Tibial nerve (tissue), 4 donors: ENCODE measurements around the gene ARHGAP26. TPM values are rescaled to one million over a fixed set of nuclear protein-coding genes. Genes with fewer than 3 reads are reported as not detected.

Experiments
- DNase-seq, 2 donors: peaks; one replicate each; pipeline ENCODE4 v3.0.0-alpha.2; 2019; ENCODE audit warnings: low spot score in 2 of 2
- H3K27ac ChIP-seq, 4 donors: fragments of 200-600 bp; sonication (generic) in 3 of 4; one replicate each; pipeline ENCODE4 v1.5.1; 2017 to 2019; ENCODE audit warnings: mild to moderate bottlenecking in 1 of 4
- H3K27me3 ChIP-seq, 2 donors: fragments of 200-600 bp; sonication (generic) in 1 of 2; one replicate each; pipeline versions ENCODE4 v1.5.1 to v1.6.0; 2017 to 2019
- H3K36me3 ChIP-seq, 3 donors: fragments of 200-600 bp; sonication (generic); one replicate each; pipeline ENCODE4 v1.5.1; 2018 to 2019
- H3K4me1 ChIP-seq, 4 donors: fragments of 200-600 bp; sonication (generic) in 3 of 4; one replicate each; pipeline ENCODE4 v1.5.1; 2017 to 2019
- H3K4me3 ChIP-seq, 4 donors: fragments of 200-600 bp; sonication (generic) in 3 of 4; one replicate each; pipeline ENCODE4 v1.5.1; 2017 to 2019; ENCODE audit warnings: mild to moderate bottlenecking in 1 of 4, moderate library complexity in 1 of 4
- H3K9me3 ChIP-seq, 4 donors: fragments of 200-600 bp; sonication (generic) in 3 of 4; one replicate each; pipeline ENCODE4 v1.5.1; 2017 to 2019
- EP300 ChIP-seq, 2 donors: sonication (generic); formaldehyde crosslinking; IDR thresholded peaks; one replicate each; pipeline ENCODE4 v1.6.1; 2017; ENCODE audit warnings: antibody characterized with exemption in 2 of 2, mild to moderate bottlenecking in 1 of 2
- POLR2A ChIP-seq, 2 donors: fragments of 450-650 bp; IDR thresholded peaks; one replicate each; pipeline ENCODE4 v1.6.1; 2017; ENCODE audit warnings: antibody characterized with exemption in 2 of 2, mild to moderate bottlenecking in 2 of 2, moderate library complexity in 2 of 2
- WGBS, 2 donors: methylation state at CpG; one replicate each; pipeline ENCODE4 v1.1.5; 2018; 5-methylcytosine and 5-hydroxymethylcytosine counted together
- total RNA-seq, 4 donors: library from RNA; depleted of rRNA; stranded (reverse); fragments of >200 nt; gene quantifications; one replicate each; pipeline ENCODE4 v1.1.0, GENCODE V29; 2016
- TF ChIP-seq, protein P1 (sequence below), 5 experiments: fragments of 200-600 bp in 3 of 5; fragments of 450-650 bp in 2 of 5; sonication (generic) in 3 of 5; IDR thresholded peaks; one replicate each; pipeline ENCODE4 v1.5.1; 2016 to 2019; ENCODE audit warnings: antibody characterized with exemption in 5 of 5, mild to moderate bottlenecking in 3 of 5, moderate library complexity in 2 of 5

Gene ARHGAP26
- total RNA-seq, 4 donors from 2014 or later: 33.7 to 77.8 (median 57.8) TPM

DNA sequence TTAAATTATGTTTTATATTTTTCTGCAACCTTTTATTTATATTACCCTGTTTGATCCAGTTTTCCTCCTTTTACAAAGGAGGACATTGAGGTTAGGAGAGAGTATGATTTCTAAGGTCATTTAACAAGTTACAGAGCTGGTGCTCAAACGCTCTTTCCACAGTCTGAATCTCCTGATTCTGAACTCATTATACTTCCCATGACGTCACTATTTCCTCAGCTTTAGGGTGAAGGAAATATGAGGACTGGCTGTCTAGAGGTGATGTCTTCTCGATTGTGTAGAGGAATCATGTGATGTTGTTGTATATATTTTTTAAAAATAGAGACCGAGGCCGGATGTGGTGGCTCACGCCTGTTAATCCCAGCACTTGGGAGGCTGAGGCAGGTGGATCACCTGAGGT is 140.0 kb downstream of the ARHGAP26 start:
- peaks cover 0 to 90% (median 0%) of the 10 kb centered on the region in 3 donors for H3K36me3 ChIP-seq
- H3K9me3 ChIP-seq: no peaks in the 10 kb centered on the region
- H3K4me3 ChIP-seq: no peak overlapping the region
- H3K27ac ChIP-seq: no peak overlapping the region
- no peaks in the 10 kb centered on the region for H3K27me3 ChIP-seq
- TF ChIP-seq EP300 (IDR thresholded peaks at IDR 0.05): no peak
- no peak for TF ChIP-seq POLR2A (IDR thresholded peaks at IDR 0.05)
- TF ChIP-seq, protein P1, sequence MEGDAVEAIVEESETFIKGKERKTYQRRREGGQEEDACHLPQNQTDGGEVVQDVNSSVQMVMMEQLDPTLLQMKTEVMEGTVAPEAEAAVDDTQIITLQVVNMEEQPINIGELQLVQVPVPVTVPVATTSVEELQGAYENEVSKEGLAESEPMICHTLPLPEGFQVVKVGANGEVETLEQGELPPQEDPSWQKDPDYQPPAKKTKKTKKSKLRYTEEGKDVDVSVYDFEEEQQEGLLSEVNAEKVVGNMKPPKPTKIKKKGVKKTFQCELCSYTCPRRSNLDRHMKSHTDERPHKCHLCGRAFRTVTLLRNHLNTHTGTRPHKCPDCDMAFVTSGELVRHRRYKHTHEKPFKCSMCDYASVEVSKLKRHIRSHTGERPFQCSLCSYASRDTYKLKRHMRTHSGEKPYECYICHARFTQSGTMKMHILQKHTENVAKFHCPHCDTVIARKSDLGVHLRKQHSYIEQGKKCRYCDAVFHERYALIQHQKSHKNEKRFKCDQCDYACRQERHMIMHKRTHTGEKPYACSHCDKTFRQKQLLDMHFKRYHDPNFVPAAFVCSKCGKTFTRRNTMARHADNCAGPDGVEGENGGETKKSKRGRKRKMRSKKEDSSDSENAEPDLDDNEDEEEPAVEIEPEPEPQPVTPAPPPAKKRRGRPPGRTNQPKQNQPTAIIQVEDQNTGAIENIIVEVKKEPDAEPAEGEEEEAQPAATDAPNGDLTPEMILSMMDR (IDR thresholded peaks at IDR 0.05): no peak
- 91 to 95% methylated on average over 6 of the region's 6 CpGs for WGBS, 2 donors
- no peak for DNase-seq
- no peaks in the 10 kb centered on the region for H3K4me1 ChIP-seq

DNA sequence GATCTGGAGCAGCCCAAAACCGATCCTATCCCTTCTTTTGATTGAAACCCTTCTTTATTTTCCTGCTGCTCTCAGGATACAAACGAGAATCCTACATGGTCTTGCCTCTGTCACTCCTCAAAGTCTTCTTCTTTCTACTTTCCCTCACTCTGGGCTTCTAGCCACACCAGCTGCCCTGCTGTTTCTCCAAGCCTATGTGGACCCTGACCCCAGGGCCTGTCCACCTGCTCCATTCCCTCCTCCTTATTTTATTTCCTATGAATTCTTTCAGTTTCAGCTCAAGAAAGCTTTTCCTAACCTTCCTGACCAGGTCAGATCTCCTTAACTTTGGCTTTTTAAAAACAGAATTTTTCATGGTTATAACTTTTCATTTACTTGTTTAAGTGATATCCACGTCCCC is 141.0 kb downstream of the ARHGAP26 start:
- Histone ChIP-seq H3K36me3 (peaks cover 0 to 89% (median 0%) of the 10 kb centered on the region in 3 donors), H3K9me3 (no peaks in the 10 kb centered on the region)
- WGBS, 2 donors: 76 to 84% methylated on average over 3 of the region's 3 CpGs

DNA sequence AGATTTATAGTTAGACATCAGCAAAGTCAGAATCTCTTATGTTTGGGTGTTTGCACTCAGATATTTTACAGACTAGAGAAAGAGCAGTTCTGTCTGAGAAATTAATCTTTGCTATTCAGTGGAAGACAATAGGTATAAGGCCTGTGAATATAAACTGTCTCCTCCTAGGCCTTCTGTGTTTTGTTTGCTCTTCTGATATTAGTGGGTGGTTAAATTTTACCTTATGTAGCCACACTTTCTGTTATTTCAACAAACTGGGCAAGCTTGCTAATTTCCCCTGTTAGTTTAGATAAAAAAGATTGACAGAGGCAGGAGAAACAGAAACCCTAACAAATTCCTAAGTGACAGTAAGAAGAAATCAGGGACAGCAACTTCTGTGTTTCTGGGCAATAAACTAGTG is 141.6 kb downstream of the ARHGAP26 start:
- TF ChIP-seq, protein P1 (IDR thresholded peaks at IDR 0.05): no peak
- no peak for TF ChIP-seq POLR2A (IDR thresholded peaks at IDR 0.05)
- no peak for TF ChIP-seq EP300 (IDR thresholded peaks at IDR 0.05)
- Histone ChIP-seq H3K4me1 (no peaks in the 10 kb centered on the region), H3K9me3 (no peaks in the 10 kb centered on the region), H3K36me3 (peaks cover 0 to 84% (median 0%) of the 10 kb centered on the region in 3 donors), H3K27me3 (no peaks in the 10 kb centered on the region), H3K27ac (no peak overlapping the region), H3K4me3 (no peak overlapping the region)
- DNase-seq: no peak

More for the DNA sequence above, 141.0 kb downstream of the ARHGAP26 start:
- Histone ChIP-seq H3K27ac (no peak overlapping the region), H3K4me1 (no peaks in the 10 kb centered on the region), H3K4me3 (no peak overlapping the region), H3K27me3 (no peaks in the 10 kb centered on the region)
- DNase-seq: no peak
- no peak for TF ChIP-seq POLR2A (IDR thresholded peaks at IDR 0.05)
- no peak for TF ChIP-seq EP300 (IDR thresholded peaks at IDR 0.05)
- TF ChIP-seq, protein P1 (IDR thresholded peaks at IDR 0.05): no peak

DNA sequence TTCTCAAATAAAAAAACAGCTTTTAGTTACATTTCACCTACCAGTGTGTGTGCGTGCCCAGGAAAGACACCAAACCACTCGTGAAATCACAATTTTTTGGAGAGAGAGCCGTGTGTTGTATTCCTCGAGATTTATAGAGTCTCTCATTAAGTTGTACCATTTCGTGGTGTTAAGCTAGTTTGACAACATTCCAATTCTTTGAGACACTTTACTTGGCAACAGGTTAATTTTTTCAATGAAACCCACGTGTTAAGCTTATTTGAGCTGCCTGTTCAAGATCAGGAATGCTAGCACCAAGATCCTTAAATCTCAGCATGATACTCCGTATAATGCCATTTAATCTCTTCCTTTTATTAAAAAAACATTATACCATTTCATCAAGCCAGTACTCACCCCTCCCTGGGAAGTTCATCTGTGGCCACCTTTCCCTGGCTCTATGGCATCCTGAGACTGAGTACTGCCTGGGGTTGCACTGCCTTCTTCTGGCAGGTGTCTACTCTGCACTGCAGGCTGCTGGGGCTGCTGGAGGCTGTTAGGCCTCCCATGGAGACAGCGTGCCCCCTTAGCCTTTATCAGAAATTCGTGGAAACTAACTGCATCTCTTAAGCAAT is 143.7 kb downstream of the ARHGAP26 start:
- Histone ChIP-seq H3K27ac (no peak overlapping the region), H3K4me1 (no peaks in the 10 kb centered on the region), H3K36me3 (peaks cover 0 to 72% (median 0%) of the 10 kb centered on the region in 3 donors), H3K27me3 (no peaks in the 10 kb centered on the region), H3K4me3 (no peak overlapping the region), H3K9me3 (no peaks in the 10 kb centered on the region)
- no peak for TF ChIP-seq EP300 (IDR thresholded peaks at IDR 0.05)
- TF ChIP-seq, protein P1 (IDR thresholded peaks at IDR 0.05): no peak
- TF ChIP-seq POLR2A (IDR thresholded peaks at IDR 0.05): no peak
- WGBS, 2 donors: 79 to 81% methylated on average over 9 of the region's 9 CpGs
- DNase-seq: no peak

DNA sequence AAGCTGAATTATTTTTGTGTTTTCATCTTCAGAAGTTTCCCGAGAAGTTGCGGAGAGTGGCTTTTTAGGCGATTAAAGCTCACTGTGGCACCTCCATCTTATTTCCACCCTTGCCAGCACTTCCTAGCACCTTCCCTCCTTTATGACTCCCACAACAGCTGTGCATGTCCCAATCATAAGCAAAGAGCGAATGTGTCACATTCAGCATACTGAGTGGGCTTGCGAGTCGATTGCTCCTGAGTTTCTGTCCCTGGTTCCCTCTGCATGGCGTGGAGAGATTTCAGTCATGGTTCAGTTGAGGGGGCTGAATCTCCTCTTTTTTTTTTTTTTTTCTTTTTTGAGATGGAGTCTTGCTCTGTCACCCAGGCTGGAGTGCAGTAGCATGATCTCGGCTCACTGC is 144.9 kb downstream of the ARHGAP26 start:
- 92 to 93% methylated on average over 8 of the region's 8 CpGs for WGBS, 2 donors
- TF ChIP-seq, protein P1 (IDR thresholded peaks at IDR 0.05): no peak
- TF ChIP-seq POLR2A (IDR thresholded peaks at IDR 0.05): no peak
- TF ChIP-seq EP300 (IDR thresholded peaks at IDR 0.05): no peak
- Histone ChIP-seq H3K4me3 (no peak overlapping the region), H3K27me3 (no peaks in the 10 kb centered on the region), H3K36me3 (peaks cover 0 to 66% (median 0%) of the 10 kb centered on the region in 3 donors), H3K9me3 (no peaks in the 10 kb centered on the region), H3K27ac (no peak overlapping the region), H3K4me1 (no peaks in the 10 kb centered on the region)
- DNase-seq: no peak
